COLO829 (cell line): ENCODE measurements around the gene DICER1.
"Not testable (repeated sequence)": the region's sequence is repeated elsewhere in the genome, so short reads cannot be mapped to it uniquely, and the experiment has no call there.

Source experiments
- DNase-seq: peaks from one replicate; pipeline ENCODE4 v3.0.0; 2012; ENCODE audit warnings: low spot score

Gene DICER1

DNA sequence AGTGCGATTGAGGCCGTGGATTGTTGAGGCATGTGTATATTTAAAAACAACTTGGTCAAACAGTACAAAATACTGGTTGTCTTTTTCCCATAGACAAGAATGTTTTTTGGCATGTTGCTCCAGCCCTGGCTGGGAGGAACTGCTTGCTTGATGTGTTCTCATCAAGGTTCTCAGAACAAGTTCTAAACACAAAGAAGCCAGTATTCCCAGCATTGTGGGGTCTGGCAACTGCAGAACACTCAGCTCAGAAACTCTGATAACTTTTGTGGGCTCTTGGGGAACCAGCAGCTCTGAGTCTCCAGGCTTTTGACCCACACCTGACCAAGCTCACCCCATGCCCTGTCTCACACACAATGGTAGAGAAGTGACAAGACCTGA, 27.1 kb upstream of the DICER1 start:
- DNase-seq: no peak

DNA sequence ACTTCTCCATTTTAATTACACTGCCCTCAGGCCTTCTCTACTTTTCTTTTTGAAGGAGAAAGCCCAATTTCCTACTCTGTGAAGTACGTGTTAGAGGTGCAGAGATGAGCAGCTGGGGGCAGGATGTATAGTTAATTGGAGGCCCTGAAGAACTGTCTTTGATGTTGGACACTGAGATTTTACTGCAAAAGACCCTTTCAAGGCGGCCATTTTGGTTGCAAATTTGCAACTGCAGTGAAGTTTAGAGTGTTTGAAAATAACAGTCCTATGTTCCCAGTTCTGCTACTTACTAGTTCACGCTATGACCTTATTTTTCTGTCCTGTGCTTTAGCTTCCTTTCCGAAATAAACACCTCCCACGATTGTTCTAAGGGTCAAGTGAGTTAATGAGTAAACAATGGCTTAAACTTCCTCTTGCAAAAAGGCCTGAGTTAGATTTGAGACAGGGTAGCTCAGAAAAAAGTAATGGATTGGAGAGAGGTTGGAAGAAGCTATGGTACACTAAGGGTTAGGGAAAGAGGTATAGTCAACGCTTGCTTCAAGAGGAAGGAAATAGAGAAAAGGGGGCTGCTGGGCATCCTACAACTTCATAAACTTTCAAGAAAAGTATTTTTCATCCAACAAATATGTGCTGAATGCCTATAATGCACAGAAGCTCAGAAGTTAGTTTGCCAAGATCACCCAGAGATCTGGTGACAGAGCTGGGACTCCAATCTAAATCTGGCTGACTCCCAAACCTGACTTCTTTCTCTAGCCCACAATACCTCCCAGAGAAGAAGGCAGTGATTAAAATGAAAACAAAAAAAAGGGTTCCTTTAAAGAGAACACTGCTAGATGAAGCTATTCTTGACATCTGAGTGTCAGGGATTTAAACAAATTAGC, 26.4 kb upstream of the DICER1 start:
- DNase-seq: no peak

DNA sequence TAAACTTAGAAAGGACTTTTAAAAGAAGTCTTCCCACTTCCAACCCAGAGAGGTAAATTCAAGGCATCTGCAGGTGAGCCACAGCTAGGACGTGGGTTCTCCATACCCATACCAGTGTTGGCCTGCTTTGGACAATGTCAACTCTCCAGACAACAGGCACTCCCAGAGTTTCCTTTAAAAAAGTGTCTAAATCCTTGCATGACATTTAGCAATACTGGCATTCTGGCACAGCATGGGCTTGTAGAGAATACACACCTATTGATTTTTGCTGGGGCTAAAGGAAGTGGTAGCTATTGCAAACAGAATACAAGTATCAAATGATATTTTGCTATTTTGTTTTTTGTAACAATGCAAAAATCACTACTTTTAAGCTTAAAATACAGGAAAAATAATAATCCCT, 25.8 kb upstream of the DICER1 start:
- no peak for DNase-seq

DNA sequence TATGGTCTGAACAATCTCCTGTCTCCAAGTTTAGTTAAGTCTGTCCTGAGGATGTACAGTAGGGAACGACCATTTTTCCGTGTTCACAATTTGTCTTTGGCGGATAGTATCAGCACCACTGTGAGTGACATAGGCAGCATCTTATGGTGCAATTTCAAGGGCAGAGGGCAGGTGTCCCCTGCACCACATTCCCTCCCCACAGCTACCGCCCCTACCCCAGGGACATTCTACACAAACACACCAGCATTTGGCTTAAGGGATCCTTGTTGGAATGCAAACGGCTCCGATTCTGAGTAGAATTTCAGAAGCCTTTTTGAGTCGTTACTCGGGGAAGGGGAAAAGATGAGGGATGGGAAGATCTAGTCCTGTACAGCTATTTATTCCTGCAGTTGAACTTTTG, 25.1 kb upstream of the DICER1 start:
- DNase-seq: no peak

DNA sequence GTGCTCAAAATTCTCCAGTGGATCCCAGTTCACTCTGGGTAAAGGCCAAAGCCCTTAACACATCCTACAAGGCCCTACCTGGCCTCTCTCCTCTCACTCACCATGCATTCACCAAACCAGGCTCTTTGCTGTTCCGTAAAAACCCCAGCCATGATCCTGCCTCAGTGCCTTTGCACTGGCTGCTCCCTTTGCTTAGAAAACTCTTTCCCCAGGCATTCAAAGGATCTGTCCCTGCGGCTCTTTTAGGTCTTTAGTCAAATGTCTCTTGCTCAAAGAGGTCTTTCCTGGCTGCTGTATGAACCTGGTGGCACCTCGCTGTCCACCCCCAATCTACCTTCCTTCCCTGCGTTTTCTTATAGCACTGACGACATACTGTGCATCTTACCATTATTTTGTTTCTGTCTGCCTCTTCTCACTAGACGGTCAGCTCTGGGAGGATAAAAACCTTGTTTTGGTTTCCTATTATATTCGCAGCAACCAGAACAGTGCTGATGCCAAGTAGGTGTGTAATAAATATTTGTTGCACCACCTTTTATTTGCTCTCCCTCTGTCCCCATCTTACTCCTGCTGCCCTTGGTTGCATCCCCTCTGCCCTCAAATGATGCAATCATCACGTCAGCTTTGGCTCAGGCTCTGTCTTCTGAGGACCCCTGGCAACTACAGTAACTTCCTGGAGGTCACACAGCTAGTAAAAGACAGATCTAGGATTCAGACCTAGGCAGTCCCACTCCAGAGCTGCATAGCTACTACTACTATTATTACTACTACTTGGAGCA, 23.8 kb upstream of the DICER1 start:
- no peak for DNase-seq

DNA sequence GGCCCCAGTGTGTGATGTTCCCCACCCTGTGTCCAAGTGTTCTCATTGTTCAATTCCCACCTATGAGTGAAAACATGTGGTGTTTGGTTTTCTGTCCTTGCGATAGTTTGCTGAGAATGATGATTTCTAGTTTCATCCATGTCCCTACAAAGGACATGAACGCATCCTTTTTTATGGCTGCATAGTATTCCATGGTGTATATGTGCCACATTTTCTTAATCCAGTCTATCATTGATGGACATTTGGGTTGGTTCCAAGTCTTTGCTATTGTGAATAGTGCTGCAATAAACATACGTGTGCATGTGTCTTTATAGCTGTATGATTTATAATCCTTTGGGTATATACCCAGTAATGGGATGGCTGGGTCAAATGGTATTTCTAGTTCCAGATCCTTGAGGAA, 18.3 kb upstream of the DICER1 start:
- DNase-seq: not testable (repeated sequence)

DNA sequence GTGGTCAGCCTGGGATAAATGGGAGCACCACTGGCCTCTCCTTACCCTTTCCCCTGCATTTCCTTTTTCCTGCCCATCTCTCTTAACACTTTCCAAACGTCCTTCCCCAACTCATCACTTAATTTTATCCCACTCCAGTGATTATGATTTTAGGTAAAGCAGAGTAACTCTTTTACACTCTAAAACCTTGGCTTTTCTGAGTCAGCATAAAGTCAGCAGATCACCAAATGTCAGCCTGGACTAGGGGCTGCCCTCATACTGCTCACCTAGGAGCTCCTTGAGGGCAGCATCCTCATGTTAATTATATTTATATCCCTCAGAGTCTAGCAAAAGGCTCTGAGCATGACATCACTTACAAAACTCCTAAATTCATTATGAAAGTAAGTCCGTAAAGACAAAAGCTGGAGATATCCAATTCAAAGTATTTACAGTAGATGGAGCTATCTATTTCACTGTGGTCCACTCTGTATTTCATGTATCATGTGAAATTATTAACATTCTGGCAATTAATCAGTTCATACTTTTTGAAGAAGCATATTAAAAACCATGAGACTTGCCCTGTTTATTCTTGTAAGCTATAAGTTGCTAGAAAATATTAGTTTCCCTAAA, 17.0 kb upstream of the DICER1 start:
- no peak for DNase-seq

DNA sequence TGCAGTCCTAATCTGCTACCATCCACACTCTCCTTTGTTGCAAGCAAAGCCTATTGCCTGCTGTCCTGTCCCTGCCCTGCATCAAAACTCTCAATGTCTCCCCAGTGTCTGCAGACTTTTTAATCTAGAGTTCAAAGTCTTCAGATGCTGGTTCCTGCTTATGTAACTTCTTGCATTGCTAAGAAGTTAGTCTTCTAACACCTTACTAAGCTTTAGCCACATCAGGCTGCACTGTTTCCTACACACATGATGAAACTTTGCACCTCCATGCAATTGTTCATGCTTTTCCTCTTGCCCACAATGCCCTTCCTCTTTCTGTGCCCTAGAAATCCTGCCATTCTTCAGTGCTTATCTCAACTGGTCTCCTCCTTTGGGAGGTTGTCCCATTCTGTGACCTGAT, 16.2 kb upstream of the DICER1 start:
- DNase-seq: no peak

DNA sequence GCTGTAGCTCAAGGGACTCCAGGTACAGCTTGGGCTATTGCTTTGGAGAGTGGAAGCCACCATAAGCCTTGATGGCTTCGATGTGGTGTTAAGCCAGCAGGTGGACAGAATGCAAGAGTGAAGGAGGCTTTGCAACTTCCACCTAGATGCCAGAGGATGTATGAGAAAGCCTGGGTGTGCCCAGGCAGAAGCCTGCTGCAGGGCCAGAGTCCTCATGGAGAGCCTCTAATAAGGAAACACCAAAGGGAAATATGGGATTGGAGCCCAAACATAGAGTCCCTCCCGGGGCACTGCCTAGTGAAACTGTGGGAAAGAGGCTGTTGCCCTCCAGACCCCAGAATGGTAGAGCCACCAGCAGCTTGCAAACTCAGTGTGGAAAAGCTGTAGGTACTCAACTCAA, 9.8 kb upstream of the DICER1 start:
- DNase-seq: no peak

DNA sequence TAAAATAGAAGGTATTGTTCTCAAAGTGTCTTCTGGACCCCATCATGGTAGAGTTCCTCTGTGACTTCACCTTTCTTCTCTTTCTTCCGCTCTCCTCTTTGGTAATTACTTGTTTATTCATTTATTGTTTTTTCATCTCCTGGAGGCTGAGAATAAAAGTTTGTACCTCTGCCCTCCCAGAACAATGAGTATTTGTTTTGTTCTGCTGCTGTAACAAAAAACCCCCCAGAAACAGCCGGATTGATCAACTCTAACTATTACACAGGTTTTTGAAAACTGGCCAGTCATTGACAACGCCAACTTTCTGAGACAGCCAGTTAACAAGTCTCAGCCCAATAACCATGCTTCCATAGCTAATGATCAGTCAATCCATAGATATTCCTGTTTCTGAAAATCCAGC, 8.2 kb upstream of the DICER1 start:
- no peak for DNase-seq

DNA sequence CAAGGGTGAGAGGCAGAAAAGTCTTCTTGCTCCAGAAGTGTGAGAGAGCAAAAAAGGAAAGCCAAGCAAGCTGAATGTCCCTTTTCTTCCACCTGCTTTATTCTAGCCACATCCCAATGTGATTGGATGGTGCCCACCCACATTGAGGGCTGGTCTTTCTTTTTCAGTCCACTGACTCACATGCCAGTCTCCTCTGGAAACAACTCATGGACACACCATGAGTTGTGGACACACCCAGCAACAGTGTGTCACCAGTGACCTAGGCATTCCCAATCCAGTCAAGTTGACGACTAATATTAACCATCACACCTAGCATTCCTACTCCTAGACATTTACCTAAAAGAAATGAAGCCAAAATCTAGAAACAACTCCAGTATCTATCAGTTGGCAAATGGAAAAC, 7.2 kb upstream of the DICER1 start:
- DNase-seq: no peak

DNA sequence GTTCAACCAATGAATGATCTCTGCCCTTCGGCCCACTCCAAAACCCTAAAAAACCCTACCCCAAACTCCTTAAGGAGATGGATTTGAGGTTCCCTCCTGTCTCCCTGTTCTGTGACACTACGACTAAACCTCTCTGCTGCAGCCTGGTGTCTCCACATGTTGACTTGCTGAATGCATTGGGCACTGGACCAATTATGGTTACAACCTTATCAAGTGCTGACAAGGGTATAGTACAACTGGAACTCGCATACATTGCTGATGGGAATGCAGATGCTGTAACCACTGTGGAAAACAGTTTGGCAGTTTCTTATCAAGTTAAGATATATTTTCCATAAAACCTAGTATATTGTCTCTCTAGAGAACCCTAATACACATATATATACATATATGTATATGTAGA, 6.3 kb upstream of the DICER1 start:
- no peak for DNase-seq

DNA sequence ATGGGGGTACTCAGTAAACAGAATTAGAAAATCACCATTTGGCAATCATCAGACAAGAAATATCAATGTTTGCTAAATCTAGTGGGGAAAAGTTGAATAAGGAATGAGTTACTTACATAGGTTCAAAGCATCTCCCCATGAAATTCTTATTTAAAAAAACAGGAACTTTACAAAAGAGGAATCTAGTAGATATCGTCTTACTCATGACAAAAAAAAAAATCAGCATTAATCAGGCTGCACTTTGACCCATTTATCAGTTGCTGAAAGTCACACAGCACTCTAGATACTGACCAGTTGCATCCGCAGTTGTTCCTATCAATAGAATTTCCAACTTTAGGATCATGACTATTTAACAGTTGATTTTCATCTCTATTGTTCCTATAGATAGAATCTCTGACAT, 5.8 kb upstream of the DICER1 start:
- DNase-seq: no peak

DNA sequence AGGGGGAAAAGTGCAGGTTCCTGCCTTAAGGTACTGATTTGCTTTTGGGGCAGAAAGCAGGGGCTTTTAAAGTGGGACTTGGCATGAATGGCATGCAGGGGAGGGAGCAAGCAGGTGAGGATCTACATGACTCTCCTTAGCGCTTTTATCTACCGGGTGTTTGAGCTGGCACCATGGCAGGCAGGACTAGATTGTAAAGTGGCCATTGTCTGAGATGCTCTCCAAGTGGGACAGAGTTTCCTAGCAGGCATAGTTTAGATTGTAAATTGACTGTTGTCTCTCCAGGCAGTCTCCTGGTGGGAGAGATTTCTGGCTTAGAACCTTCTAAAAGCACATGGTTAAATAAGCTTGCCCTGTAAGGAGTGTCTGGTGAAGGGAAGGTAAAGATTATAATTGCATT, 5.3 kb upstream of the DICER1 start:
- DNase-seq: no peak

DNA sequence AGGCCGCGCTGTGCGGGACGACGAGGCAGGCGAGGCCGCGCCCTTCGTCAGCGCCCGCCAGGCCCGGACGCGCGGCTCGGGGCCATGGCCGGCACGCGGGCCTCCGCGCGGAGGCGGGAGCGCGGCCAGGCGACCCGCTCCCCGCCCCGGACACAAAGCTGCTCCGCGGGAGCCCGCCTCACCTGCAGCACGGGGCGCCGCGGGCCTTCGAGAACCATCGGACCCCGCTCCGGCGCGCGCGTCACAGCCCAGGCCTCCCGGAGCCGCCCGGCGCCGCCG, 342 bp downstream of the DICER1 start:
- no peak for DNase-seq

DNA sequence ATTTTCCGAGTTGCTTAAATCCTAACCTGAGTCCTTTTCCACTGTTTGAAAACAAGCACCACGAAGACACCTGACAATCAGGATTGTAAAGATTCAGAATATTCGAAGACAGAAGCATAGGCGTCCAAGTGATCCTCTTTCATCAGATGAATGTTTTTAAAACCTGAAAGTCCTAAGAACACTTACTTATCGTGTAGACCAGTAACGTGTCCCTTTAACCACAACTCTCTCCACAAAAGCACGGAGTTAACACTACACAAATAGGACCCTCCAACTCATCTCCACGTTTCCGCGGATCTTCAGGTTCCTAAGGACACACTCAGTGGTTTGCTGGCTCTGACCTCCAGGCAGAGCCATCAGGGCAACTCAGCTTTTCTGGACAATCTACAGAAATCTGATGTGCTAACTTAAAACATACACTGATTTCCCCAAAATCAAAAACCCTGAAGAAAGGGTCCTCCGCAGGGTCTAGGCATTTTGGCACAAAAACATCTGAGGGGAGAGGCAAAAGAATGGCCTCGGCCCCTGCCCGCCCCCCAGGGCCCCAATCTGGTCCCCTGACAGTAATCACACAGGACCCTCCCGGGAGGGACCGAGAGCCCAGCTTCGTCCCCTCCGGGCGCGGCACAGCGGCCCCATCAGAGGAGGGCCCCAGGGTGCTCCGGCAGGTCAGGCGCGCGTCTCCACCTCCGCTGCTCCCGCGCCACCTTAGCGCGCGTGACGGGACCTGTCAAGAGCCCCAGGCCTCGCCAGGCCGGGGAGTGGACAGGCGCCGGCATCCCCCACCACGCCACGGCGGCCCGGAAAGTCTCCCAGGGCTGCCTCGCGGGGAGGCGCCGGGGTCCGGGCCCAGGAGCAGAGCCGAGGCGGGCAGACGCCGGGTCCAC, 925 bp downstream of the DICER1 start:
- no peak for DNase-seq

DNA sequence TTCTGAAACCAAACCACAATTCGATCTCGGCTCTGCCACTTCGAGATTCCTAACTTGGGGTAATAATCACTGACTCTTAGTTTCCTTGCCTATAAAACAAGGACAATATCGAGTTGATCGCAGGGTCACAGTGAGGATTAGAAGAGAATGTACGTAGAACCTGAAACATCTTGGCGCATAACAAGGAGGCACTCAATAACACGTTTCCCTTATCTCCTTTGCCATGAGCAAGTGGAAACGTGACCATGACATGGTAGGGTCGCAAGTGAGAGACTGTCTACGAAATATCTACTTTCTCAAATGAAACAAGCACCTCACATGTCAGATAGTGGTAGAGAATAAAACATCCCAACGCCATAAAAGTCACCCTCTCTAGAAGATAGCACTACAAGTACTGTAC, 2.3 kb downstream of the DICER1 start:
- no peak for DNase-seq

DNA sequence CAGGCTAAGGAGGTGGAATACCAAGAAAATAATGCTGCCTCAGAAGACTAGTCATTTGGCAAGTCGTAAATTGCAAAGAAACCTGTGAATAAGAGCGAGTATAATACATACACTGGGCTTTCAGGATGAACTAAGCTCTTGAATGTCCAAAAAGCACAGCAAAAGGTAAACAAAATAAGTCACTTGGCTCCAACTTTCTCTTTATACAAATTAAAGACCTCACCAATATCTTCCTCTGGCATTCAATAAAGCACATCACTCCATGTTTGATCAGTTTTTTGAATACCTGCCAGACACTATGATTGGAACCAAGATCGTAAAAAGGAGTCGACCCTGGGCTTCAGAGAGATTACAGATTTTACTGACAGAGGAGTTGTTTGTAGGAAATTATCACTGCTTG, 3.5 kb downstream of the DICER1 start:
- DNase-seq: no peak

DNA sequence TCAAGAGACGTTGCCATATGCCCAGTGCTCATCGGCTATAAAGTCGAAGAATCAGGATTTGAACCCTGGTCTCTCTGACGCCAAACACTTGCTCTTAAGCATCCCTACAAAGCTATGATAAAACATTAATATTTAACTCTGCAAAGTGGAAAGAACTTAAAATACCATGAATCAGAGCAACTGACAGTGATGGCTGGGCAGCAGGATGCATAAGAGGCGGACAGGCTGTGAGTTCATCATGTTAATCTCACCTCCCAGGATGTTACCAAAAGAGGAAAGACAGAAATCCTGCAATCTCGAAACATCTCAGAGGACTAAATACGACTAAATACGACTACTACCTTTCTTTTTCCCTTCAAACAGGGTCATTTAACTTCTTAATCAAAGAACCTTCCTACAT, 5.8 kb downstream of the DICER1 start:
- DNase-seq: no peak

DNA sequence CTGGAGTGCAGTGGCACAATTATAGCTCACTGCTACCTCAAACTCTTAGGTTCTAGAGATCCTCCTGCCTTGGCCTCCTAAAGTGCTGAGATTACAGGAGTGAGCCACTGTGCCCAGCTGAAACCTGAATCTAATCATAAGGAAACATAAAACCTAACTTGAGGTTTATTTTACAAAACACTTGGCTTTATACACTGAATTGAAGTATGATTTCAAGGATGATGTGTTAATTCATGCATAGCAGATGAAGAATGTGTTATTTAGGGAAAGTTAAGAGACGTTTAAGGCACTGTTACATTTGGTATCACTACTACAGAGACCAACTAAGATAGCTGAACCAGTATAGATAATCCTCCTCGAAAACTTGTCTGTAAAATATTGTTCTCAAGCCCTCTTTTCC, 6.4 kb downstream of the DICER1 start:
- no peak for DNase-seq

DNA sequence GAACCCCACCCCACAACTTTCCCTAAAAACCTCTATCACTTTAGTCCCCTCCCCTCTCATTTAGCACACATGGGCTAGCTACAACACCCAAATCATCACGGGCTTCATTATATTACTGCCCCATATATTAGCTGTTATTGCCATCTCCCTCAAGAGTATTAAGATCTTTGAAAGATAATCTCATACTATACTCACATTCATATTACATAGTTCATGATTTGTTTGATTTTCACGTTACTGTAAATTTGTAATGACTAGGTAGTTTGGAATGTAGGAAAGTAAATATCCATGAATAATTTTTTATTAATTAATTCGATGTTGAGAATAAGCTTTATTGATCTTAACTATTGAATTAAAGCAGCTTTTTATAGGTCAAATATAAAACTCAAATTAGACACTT, 7.9 kb downstream of the DICER1 start:
- no peak for DNase-seq

DNA sequence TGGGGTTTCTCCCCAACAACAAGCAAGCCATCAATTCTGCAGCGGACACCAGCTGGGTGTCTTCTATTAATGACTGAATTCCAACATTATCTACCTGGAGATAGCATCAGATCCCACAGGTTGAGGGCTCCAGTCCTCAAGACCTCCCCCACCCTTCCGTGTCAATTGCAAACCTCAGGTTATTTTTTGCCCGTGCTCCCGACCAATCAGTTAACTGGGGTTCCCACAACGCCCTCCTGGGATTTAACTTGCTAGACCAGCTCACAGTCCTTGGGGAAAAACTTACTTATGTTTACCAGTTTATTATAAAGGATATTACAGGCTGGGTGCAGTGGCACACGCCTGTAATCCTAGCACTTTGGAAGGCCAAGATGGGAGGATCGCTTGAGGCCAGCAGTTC, 9.7 kb downstream of the DICER1 start:
- DNase-seq: no peak
